CD4-positive, CD25-positive, alpha-beta regulatory T cell (primary cell): ENCODE data around the gene PCNX4. TPM values are rescaled to one million over a fixed set of nuclear protein-coding genes. Genes with fewer than 3 reads are reported as not detected.

Source experiments
- ATAC-seq, 2 donors: fragments of 150-1000 bp; cut with Tn5 transposase; one replicate each; pipeline ENCODE4 v1.10.0; 2021; ENCODE audit warnings: low read depth in 2 of 2, moderate number of reproducible peaks in 2 of 2, moderate library complexity in 1 of 2
- DNase-seq, 3 donors: peaks; one replicate each; pipeline versions ENCODE4 v3.0.0 to v3.0.0-alpha.2; 2012 to 2022; ENCODE audit warnings: mixed read lengths in 1 of 3
- H3K27ac ChIP-seq: one replicate; pipeline ENCODE4 v1.7.0; 2013; ENCODE audit warnings: mild to moderate bottlenecking, low read length; ENCODE audit not compliant: insufficient read depth, poor library complexity, severe bottlenecking
- H3K27me3 ChIP-seq: one replicate; pipeline ENCODE4 v1.7.0; 2013; ENCODE audit warnings: low read length; ENCODE audit not compliant: control insufficient read depth, insufficient read depth
- H3K36me3 ChIP-seq: one replicate; pipeline ENCODE4 v1.7.0; 2013; ENCODE audit warnings: mild to moderate bottlenecking, low read length, moderate library complexity; ENCODE audit not compliant: control insufficient read depth, insufficient read depth
- H3K4me1 ChIP-seq: 2 replicates; pipeline ENCODE4 v1.7.0; 2013; ENCODE audit warnings: mild to moderate bottlenecking, low read length; ENCODE audit not compliant: insufficient read depth, control insufficient read depth, poor library complexity, severe bottlenecking
- H3K4me3 ChIP-seq: one replicate; pipeline ENCODE4 v1.7.0; 2013; ENCODE audit warnings: low read depth, mild to moderate bottlenecking, low read length, moderate library complexity
- H3K9me3 ChIP-seq, 2 experiments: 1 replicate in 1 of 2; 2 replicates in 1 of 2; pipeline ENCODE4 v1.7.0; 2013; ENCODE audit warnings: low read length in 2 of 2, mild to moderate bottlenecking in 1 of 2, moderate library complexity in 1 of 2; ENCODE audit not compliant: control insufficient read depth in 2 of 2
- H3K27ac Mint-ChIP-seq, 3 donors: one replicate each; pipeline ENCODE4 v1.8.0; 2020 to 2022; ENCODE audit warnings: mild to moderate bottlenecking in 3 of 3, mixed read lengths in 3 of 3, moderate library complexity in 2 of 3
- H3K27me3 Mint-ChIP-seq: one replicate; pipeline ENCODE4 v1.8.0; 2022; ENCODE audit warnings: mild to moderate bottlenecking, mixed read lengths
- H3K36me3 Mint-ChIP-seq: one replicate; pipeline ENCODE4 v1.8.0; 2020; ENCODE audit warnings: mixed read lengths
- H3K4me1 Mint-ChIP-seq, 4 donors: one replicate each; pipeline ENCODE4 v1.8.0; 2020 to 2022; ENCODE audit warnings: mixed read lengths in 4 of 4, mild to moderate bottlenecking in 1 of 4
- H3K4me3 Mint-ChIP-seq, 4 donors: one replicate each; pipeline ENCODE4 v1.8.0; 2020 to 2022; ENCODE audit warnings: mild to moderate bottlenecking in 4 of 4, mixed read lengths in 4 of 4, moderate library complexity in 3 of 4
- H3K9me3 Mint-ChIP-seq, 7 donors: one replicate each; pipeline ENCODE4 v1.8.0; 2020 to 2022; ENCODE audit warnings: mixed read lengths in 7 of 7, mild to moderate bottlenecking in 3 of 7, moderate library complexity in 2 of 7
- polyA plus RNA-seq, 4 donors: library from polyadenylated mRNA; unstranded; fragments of 300-500 nt; fragmentation: Illumina TruSeq; gene quantifications; one replicate each; pipeline ENCODE4 v1.2.3, GENCODE V29; 2021
- total RNA-seq: library from RNA; stranded (reverse); gene quantifications from one replicate; pipeline ENCODE4 v1.2.3, GENCODE V29; 2022

PCNX4 gene
- total and polyA plus RNA-seq, 5 donors from 2014 or later, result 14.1 to 34.7 (median 17.9) TPM

DNA sequence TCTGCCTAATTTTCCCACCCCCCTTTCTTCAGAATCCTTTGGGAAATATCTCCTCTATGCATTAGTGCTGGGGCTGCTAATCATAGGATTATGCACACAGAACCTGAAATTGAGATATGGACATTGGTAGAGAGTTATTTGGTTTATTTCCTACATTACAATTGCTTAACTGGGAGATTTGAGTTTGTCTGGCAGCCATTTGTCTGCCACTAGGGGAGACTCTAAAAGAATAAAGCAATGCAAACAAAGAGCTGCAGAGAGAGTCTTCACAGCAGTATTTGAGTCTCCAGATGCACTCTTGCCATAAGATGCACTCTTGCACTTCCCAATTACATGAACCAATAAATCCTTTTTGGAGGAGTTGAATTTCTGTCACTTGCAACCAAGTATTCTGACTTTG, 12.0 kb upstream of the PCNX4 start:
- Histone ChIP-seq H3K27ac (no peak overlapping the region), H3K27me3 (peaks cover 7% of the 10 kb centered on the region), H3K4me3 (no peak overlapping the region), H3K9me3 (no peaks in the 10 kb centered on the region), H3K36me3 (no peaks in the 10 kb centered on the region), H3K4me1 (no peaks in the 10 kb centered on the region)
- peaks cover 31% of the 10 kb centered on the region for H3K27me3 Mint-ChIP-seq
- no peaks in the 10 kb centered on the region for H3K4me1 Mint-ChIP-seq
- H3K27ac Mint-ChIP-seq, result no peak overlapping the region
- ATAC-seq (no peak), DNase-seq (no peak)
- peaks cover 0 to 14% (median 7%) of the 10 kb centered on the region in 7 donors for H3K9me3 Mint-ChIP-seq
- H3K4me3 Mint-ChIP-seq, result no peak overlapping the region
- H3K36me3 Mint-ChIP-seq, result peaks cover 12% of the 10 kb centered on the region

DNA sequence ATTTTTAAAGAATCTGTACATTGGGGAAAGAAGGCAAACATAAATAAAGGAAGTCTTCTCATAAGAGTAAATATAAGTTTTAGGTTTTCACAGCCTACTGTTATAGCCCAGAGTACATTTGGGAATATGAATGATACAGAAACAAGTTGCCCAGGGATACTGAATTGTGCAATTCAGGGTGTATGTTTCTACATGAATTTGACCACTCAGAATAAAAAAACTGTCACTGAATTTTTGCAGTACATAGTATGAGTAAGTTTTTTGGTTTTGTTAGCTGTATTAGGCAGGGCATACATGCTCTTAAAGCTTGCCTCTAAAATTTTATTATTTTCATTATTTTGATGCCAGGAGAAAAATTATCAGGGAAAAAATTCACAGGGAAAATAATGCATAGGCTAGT, 6.6 kb upstream of the PCNX4 start:
- Histone ChIP-seq H3K27ac (no peak overlapping the region), H3K4me3 (no peak overlapping the region), H3K9me3 (no peaks in the 10 kb centered on the region), H3K36me3 (no peaks in the 10 kb centered on the region), H3K27me3 (peaks cover 7% of the 10 kb centered on the region), H3K4me1 (no peaks in the 10 kb centered on the region)
- Mint-ChIP-seq H3K36me3 (no peaks in the 10 kb centered on the region), H3K27ac (no peak overlapping the region), H3K9me3 (no peaks in the 10 kb centered on the region), H3K4me1 (no peaks in the 10 kb centered on the region), H3K4me3 (no peak overlapping the region), H3K27me3 (peaks cover 18% of the 10 kb centered on the region)
- ATAC-seq (no peak), DNase-seq (no peak)

DNA sequence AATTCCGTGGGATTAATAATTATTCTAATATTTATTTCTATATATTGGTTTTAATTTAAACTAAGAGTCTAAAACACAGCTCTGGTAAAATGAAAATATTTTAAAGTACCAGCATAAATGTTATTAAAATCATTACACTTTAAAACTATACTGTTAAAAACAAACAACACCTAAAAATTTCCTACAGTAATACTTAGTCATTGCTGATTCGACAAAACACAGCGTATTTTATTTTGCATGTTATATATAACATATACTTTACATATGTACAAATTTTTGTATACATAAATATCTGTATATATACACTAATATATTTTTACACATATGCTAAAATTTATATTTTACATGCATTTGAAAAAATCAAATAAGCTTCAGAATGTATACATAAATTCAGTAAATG, 6.0 kb upstream of the PCNX4 start:
- H3K4me3 Mint-ChIP-seq, result no peak overlapping the region
- peaks cover 0 to 3% (median under 1%) of the 10 kb centered on the region in 4 donors for H3K4me1 Mint-ChIP-seq
- H3K27me3 ChIP-seq, result peaks cover 7% of the 10 kb centered on the region
- no peaks in the 10 kb centered on the region for H3K36me3 ChIP-seq
- DNase-seq (no peak), ATAC-seq (no peak)
- no peaks in the 10 kb centered on the region for H3K36me3 Mint-ChIP-seq
- H3K4me3 ChIP-seq, result no peak overlapping the region
- no peak overlapping the region for H3K27ac ChIP-seq
- H3K9me3 Mint-ChIP-seq, result no peaks in the 10 kb centered on the region
- H3K27me3 Mint-ChIP-seq, result peaks cover 18% of the 10 kb centered on the region
- H3K27ac Mint-ChIP-seq, result no peak overlapping the region
- H3K4me1 ChIP-seq, result no peaks in the 10 kb centered on the region
- H3K9me3 ChIP-seq, result no peaks in the 10 kb centered on the region

DNA sequence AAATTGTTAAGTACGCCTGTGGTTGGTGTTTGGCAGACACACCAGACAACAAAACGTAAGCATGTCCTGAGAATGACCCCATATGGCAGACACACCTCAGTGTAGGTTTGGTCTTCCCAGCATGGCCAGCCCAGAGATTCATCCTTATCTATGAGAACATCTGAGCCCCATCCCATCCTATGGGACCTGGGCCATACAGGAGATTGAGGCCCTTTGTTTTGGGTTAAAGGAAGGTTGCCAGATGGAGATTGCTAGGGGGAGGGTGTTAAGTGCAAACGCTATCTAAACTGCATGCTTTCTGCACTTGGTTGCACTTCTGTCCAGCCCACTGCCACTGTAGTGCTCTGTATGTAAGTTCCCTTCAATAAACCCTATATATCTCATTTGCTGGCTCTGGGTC, 4.1 kb upstream of the PCNX4 start:
- Histone ChIP-seq H3K27me3 (peaks cover 7% of the 10 kb centered on the region), H3K27ac (no peak overlapping the region), H3K4me1 (peaks cover 7% of the 10 kb centered on the region), H3K4me3 (no peak overlapping the region), H3K36me3 (no peaks in the 10 kb centered on the region), H3K9me3 (no peaks in the 10 kb centered on the region)
- Mint-ChIP-seq H3K27ac (no peak overlapping the region), H3K27me3 (peaks cover 19% of the 10 kb centered on the region), H3K4me1 (peaks cover 3 to 15% (median 11%) of the 10 kb centered on the region in 4 donors), H3K4me3 (peak overlapping the region in 1 of 4 donors; percentile 12), H3K36me3 (no peaks in the 10 kb centered on the region), H3K9me3 (no peaks in the 10 kb centered on the region)
- ATAC-seq (no peak), DNase-seq (no peak)

DNA sequence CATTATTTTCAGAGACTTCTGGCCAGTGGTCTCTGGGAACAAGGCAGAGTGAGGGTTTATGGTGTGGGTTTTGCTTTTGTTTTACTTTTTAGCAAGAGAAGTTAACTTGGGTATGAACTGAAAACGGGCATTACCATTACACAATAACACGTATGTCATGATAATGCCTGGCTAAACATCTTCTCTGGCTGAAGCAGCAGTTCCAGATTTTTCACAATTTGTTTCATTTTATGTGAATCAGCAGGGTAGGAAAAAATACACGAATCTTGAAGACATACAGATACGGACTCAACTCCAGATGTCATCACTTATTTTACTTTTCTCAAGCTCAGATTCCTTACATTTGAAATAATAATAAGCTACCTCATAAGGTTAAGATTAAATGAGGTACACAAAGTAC, 2.5 kb upstream of the PCNX4 start:
- H3K4me1 ChIP-seq, result peaks cover 23% of the 10 kb centered on the region
- H3K36me3 Mint-ChIP-seq, result no peaks in the 10 kb centered on the region
- peak overlapping the region in 2 of 4 donors; percentile 40 to 97 for H3K4me3 Mint-ChIP-seq
- H3K27ac ChIP-seq, result no peak overlapping the region
- no peak overlapping the region for H3K27ac Mint-ChIP-seq
- DNase-seq (no peak), ATAC-seq (no peak)
- H3K27me3 Mint-ChIP-seq, result peaks cover 22% of the 10 kb centered on the region
- H3K36me3 ChIP-seq, result no peaks in the 10 kb centered on the region
- peaks cover 19 to 31% (median 26%) of the 10 kb centered on the region in 4 donors for H3K4me1 Mint-ChIP-seq
- H3K4me3 ChIP-seq, result no peak overlapping the region
- peaks cover 2% of the 10 kb centered on the region for H3K27me3 ChIP-seq
- H3K9me3 Mint-ChIP-seq, result no peaks in the 10 kb centered on the region
- no peaks in the 10 kb centered on the region for H3K9me3 ChIP-seq

GRCh38 chr14:60090864-60091519, 731 bp upstream of the PCNX4 start:
- Histone ChIP-seq H3K27ac (peak overlapping the region; percentile 98), H3K9me3 (no peaks in the 10 kb centered on the region), H3K4me1 (peaks cover 32% of the 10 kb centered on the region), H3K36me3 (no peaks in the 10 kb centered on the region), H3K27me3 (no peaks in the 10 kb centered on the region), H3K4me3 (peak overlapping the region; percentile 99)
- H3K27ac Mint-ChIP-seq, result peak overlapping the region; percentile 97 to 99 (median 98)
- peaks cover 12% of the 10 kb centered on the region for H3K27me3 Mint-ChIP-seq
- ATAC-seq (no peak), DNase-seq (peak; percentile 11 to 53 (median 19))
- H3K4me3 Mint-ChIP-seq, result peak overlapping the region; percentile 95 to 97 (median 97)
- H3K9me3 Mint-ChIP-seq, result no peaks in the 10 kb centered on the region
- no peaks in the 10 kb centered on the region for H3K36me3 Mint-ChIP-seq
- peaks cover 32 to 48% (median 39%) of the 10 kb centered on the region in 4 donors for H3K4me1 Mint-ChIP-seq

GRCh38 chr14:60092526-60092920, 800 bp downstream of the PCNX4 start:
- Mint-ChIP-seq H3K4me1 (peaks cover 32 to 57% (median 40%) of the 10 kb centered on the region in 4 donors), H3K9me3 (no peaks in the 10 kb centered on the region), H3K27ac (peak overlapping the region; percentile 97 to 99 (median 98)), H3K27me3 (peaks cover 5% of the 10 kb centered on the region), H3K4me3 (peak overlapping the region; percentile 95 to 97 (median 97)), H3K36me3 (peaks cover 10% of the 10 kb centered on the region)
- Histone ChIP-seq H3K27me3 (no peaks in the 10 kb centered on the region), H3K4me1 (peaks cover 32% of the 10 kb centered on the region), H3K9me3 (no peaks in the 10 kb centered on the region), H3K4me3 (peak overlapping the region; percentile 99), H3K36me3 (peaks cover 4% of the 10 kb centered on the region), H3K27ac (peak overlapping the region; percentile 98)
- ATAC-seq (no peak), DNase-seq (peak in 1 of 3 donors; percentile 50)

- peak overlapping the region; percentile 95 to 97 (median 97) for H3K4me3 Mint-ChIP-seq
- H3K27ac Mint-ChIP-seq, result peak overlapping the region; percentile 97 to 99 (median 98)
- Histone ChIP-seq H3K4me3 (peak overlapping the region; percentile 99), H3K27ac (peak overlapping the region; percentile 98), H3K9me3 (no peaks in the 10 kb centered on the region), H3K4me1 (peaks cover 32% of the 10 kb centered on the region), H3K36me3 (peaks cover 4% of the 10 kb centered on the region), H3K27me3 (no peaks in the 10 kb centered on the region)
- DNase-seq (no peak), ATAC-seq (no peak)
- no peaks in the 10 kb centered on the region for H3K9me3 Mint-ChIP-seq
- peaks cover 15% of the 10 kb centered on the region for H3K36me3 Mint-ChIP-seq
- H3K27me3 Mint-ChIP-seq, result peaks cover 5% of the 10 kb centered on the region
- H3K4me1 Mint-ChIP-seq, result peaks cover 32 to 63% (median 44%) of the 10 kb centered on the region in 4 donors
These were observed 1.4 kb downstream of the PCNX4 start for GRCh38 chr14:60093080-60093479.
